ENCODE data around the gene TOP2A.
"Not testable (repeated sequence)": the region's sequence is repeated elsewhere in the genome, so short reads cannot be mapped to it uniquely, and the experiment has no call there.

Gene TOP2A

DNA sequence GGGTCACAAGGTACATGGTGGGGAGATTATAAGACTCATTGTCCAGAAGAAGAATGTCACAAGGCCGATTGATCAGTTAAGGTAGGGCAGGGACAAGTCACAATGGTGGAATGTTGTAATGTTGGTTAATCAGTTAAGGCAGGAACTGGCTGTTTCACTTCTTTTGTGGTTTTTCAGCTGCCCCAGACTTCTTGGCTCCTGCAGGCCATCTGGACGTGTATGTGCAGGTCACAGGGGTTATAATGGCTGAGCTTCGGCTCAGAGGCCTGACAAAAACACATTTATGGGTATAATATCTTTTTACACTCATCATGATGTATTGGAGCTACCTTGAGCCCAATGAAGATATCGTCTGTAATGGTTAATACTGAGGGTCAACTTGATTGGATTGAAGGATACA lies 45.1 kb downstream of the TOP2A start:
- DNase-seq = not testable (repeated sequence)

DNA sequence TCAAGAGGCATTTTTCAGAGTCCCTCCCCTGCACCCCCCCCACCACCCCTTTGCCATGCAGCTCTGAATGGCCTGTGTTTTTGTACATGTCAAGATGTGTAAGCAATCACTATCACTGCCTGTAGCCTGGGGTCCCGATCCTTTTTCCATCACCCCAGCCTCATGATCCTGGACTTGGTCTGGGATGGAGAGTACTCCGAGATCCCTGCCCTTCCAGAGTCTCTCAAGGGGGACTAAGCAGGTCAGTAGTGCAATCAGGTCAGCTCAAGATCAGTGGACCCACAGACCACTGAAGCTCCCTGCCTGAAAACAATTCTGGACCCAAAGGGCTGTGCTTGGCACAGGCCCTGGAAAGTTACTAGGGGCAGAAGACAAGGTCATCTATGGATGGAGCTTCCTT lies 45.7 kb downstream of the TOP2A start:
- no peak for DNase-seq

- no peak for DNase-seq
Measured at GRCh38 chr17:40371261-40371929, 46.3 kb downstream of the TOP2A start.

DNA sequence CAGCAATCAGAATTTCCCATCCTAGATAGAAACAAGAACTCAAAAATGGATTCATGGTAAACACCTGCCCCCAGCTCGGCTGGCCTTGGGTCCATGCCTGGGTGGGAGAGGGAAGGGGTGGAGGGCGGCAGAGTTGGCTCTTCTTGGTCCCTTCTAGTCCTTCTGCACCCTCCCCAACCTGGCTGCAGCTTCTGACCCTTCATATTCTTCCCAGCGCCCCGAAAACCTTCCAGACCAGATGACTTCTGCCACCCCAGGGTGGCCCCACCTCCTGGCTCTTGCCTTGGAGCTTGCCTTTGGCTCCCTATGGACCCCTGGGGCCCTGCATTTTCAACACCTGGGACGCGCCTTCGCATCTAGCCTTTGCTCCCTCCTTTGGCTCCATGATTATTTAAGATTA lies 47.8 kb downstream of the TOP2A start:
- DNase-seq = no peak

DNA sequence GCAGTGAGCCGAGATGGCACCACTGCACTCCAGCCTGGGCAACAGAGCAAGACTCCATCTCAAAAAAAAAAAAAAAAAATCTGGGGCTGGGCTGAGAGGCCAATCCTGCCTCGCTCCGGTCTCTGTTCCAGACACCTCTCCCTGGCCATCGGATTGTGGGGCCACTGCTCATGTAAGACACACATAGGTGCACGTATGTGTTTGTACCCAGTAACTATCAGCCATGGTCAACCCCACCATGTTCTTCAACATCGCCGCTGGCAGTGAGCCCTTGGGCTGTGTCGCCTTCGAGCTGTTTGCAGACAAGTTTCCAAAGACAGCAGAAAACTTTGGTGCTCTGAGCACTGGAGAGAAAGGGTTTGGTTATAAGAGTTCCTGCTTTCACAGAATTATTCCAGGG lies 50.0 kb downstream of the TOP2A start:
- DNase-seq = not testable (repeated sequence)

- DNase-seq = no peak
Measured at GRCh38 chr17:40366861-40367518, 50.7 kb downstream of the TOP2A start.

DNA sequence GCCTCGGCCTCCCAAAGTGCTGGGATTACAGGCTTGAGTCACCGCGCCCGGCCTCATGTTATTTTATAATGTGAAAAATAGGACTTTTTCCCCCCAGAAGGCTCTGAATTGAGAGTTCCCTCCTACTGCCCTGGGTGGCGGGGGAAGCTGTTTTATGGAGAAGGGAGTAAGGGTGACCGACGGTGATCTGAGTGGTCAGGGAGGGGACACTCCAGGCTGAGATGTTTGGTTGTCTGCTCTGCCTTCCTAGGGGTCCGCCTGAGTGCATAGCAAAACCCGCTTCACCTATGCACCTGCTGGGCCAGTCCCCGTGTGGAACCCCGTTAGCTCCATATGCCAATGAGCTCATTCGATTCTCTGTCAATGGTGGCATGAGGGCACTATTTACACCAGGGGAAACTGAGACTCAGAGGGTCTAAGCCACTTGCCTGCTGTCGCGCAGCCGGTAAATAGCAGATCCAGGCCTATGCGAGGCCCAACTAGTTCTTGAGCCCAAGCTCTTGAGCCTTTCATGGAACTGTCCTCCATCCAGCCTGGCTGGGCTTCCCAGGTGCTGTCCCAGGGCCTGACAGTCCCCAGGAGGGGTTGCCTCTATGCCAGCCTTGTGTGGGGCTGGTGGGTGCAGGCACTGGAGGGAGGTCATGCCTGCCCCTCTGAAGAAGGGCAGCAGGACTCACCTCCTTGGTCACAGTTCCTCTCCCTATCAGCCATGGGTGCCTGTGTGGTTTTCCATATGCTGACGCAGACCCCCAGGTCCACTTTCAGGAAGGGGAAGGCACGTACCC lies 51.4 kb downstream of the TOP2A start:
- no peak for DNase-seq

DNA sequence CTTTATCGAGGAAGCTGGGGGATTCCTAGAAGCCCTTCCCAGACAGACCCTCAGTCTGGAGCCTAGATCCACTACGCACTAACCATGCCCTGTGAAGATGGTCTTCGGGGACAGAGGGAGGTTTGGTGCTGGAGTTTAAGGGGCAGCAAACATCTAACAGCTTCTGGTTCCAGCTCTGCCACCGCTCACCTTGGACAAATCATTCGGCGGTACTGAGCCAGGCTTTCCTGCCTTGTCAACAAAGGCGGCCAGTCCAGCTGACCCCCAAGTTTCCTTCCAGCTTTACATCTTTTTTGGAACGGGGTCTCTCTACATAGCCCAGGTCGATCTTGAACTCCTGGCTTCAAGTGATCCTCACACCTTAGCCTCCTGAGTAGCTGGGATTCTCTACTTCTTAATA lies 52.8 kb downstream of the TOP2A start:
- no peak for DNase-seq

DNA sequence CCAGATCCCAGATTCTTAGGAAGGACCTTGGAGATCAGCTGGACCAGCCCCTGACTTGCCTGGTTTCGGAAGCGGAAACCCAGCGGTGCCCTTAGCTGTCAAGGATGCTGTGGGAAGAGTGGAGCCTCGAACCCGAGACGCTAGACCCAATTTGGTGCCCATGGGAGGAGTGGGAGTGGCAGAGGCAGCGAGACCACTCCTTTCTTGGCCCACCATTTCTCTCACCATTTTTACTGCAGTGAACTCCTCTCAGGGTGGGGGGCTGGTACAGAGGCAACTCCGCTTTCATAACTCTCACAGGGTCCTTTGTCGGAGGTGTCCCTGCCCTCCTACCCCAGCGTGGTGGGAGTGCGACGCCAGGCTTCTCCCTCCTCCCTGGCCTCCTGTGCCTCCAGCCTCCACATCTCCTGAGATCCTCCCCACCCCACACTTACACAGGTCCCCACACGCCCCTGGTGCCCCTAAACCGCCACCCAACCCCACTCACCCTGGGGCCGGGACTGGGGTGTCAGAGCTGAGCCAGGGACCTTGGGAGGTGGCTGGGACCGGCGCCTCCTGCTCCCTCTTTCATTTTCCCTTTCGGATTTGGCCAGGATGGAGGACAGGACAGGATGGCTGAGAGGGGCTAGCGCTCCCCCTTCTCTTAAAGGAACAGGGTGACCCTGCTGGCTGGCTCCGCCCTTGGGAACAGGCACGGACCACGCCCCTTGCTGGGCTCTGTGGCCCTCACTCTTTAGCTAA lies 53.4 kb downstream of the TOP2A start, which contains the start of gene GJD3:
GJD3 (minus strand) TSS at position 617 of the 741 bp plus-strand sequence. CDS start 922 bp downstream, outside the sequence.
- no peak for DNase-seq

GRCh38 chr17:40363111-40363827 lies 54.4 kb downstream of the TOP2A start:
- peak; percentile 54 for DNase-seq

- peak; percentile 89 for DNase-seq
Measured at GRCh38 chr17:40362696-40363110, 55.0 kb downstream of the TOP2A start.

GRCh38 chr17:40361925-40362695 lies 55.6 kb downstream of the TOP2A start:
- no peak for DNase-seq

DNA sequence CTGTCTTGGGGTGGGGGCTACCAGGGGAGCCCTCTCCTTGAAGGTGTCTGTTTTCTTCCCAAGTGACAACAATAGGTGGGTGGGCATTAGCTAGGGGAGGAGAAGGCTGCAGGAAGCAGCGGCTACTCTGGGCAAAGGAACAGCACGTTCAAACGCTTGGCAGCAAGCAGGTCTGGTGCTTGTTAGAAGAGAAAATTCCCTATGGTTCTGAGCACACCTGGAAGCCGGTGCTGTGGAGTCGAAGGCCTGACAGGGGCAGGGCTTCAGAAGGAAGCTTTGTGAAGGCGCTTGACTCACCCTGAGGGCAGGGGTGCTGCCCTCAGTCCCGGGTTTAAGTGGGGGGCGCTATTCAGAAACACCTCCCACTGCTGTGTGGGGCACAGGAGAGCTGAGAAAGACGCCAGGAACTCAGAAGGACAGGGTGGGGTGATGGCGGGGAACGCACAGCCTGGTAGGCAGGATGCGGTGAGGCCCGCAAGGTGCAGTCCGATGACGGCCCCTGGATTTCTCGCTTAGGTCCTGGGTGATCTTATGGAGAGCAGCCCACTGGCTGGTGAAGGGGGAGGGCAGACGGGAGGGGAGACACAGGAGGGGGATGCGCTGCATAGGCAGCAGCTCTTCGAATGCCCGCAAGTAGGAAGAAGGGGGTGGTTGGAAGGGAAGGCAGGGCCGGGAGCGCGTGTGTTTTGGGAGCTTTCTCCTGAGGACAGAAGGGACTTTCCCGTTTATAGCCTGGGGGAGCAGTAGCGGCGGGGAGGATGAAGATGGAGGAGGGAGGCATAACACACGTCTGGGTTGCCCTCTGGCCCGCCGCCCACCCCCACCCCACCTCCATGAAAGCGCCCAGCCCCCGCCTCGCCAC lies 56.4 kb downstream of the TOP2A start:
- DNase-seq = no peak

DNA sequence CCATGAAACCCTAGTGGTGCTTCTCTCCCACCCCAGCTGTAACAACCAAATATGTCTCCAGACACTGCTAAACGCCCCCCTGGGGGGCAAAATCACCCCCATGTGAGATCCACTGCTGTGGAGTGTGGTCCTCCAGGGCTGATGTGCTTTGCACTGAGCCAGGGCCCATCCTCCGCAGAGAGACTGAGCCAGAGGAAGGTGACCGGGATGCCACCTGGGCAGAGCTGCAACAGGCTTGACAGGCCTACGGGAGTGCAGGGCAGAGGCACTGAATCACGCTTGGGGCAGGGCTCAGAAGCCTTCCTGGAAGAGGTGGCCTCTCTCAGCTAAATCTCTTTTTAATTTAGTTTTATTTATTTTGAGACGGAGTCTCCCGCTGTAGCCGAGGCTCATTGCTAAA lies 57.6 kb downstream of the TOP2A start:
- DNase-seq = no peak

DNA sequence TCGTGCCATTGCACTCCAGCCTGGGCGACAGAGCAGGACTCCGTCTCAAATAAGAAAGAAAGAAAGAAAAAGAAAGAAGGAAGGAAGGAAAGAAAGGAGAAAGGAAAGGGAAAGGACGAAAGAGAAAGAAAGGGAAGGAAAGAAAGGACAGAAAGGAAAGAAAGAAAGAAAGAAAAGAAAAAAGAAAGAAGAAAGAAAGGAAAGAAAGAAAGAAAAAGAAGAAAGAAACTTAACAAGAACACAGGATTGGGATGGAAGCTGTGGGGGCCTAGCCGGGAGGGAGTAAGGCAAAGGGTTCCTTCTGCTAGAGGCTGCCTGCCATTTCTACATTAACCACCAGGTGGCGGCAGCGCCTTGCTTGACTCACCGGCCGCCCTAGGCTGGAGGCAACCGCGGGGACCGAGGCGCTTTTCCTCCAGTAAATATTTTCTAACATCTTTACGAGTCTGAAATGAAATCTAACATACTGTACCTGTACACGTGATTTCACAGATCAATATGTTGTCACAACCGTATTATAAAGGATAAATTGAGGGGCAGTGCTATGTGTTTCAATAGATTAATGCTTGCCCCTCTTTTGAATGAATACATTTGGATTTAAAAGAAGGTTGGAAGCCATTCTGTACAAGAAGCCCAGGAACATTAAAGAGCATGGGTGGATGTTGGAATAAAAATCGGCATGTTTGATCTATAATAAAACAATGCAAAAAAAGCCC lies 59.2 kb downstream of the TOP2A start:
- DNase-seq = peak; percentile 88

- no peak for DNase-seq
Measured at GRCh38 chr17:40356990-40357881, 60.5 kb downstream of the TOP2A start.

DNA sequence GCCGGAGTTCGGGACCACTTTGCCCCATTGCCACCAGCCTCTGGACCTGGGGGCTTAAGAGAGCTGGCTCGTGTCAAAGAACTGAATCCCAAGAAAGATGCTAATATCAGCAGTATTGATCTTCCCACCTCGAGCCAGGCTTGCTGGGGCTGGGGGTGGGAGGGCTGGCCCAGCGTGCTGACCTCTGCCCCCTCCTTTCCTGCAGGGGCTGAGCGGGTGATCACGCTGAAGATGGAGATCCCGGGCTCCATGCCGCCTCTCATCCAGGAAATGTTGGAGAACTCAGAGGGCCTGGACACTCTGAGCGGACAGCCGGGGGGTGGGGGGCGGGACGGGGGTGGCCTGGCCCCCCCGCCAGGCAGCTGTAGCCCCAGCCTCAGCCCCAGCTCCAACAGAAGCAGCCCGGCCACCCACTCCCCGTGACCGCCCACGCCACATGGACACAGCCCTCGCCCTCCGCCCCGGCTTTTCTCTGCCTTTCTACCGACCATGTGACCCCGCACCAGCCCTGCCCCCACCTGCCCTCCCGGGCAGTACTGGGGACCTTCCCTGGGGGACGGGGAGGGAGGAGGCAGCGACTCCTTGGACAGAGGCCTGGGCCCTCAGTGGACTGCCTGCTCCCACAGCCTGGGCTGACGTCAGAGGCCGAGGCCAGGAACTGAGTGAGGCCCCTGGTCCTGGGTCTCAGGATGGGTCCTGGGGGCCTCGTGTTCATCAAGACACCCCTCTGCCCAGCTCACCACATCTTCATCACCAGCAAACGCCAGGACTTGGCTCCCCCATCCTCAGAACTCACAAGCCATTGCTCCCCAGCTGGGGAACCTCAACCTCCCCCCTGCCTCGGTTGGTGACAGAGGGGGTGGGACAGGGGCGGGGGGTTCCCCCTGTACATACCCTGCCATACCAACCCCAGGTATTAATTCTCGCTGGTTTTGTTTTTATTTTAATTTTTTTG lies 61.6 kb downstream of the TOP2A start:
- DNase-seq = no peak

All from activated naive CD4-positive, alpha-beta T cell treated with anti-CD3 and anti-CD28 coated beads, Interleukin-2, amount 50 U/mL, for 16 hours (primary cell).